GM21390 (cell line): Measurements from ENCODE around the gene TMEM121B.
A peak's percentile ranks its signal among the peaks of the same experiment; 100 is the strongest.
"Not testable (repeated sequence)": the region's sequence is repeated elsewhere in the genome, so short reads cannot be mapped to it uniquely, and the experiment has no call there.

Experiments used
- ATAC-seq: cut with Tn5 transposase; IDR thresholded peaks from one replicate; pipeline ENCODE4 v1.9.1; 2021; ENCODE audit not compliant: unreplicated experiment

Gene TMEM121B

GRCh38 chr22:17121233-17122195, at the start of gene TMEM121B:
Gene TMEM121B (minus strand): TSS chr22:17121360. CDS start chr22:17121127, 233 bp downstream.
- no peak for ATAC-seq

GRCh38 chr22:17167486-17167885, 46.3 kb upstream of the TMEM121B start:
- no peak for ATAC-seq

GRCh38 chr22:17164392-17165024, 43.3 kb upstream of the TMEM121B start:
- no peak for ATAC-seq

GRCh38 chr22:17162731-17163130, 41.6 kb upstream of the TMEM121B start:
- ATAC-seq = no peak

- no peak for ATAC-seq
These were observed 40.8 kb upstream of the TMEM121B start for GRCh38 chr22:17161991-17162390.

- peak; percentile 18 for ATAC-seq
These were observed 38.4 kb upstream of the TMEM121B start for GRCh38 chr22:17159504-17159951.

GRCh38 chr22:17158568-17159503, 37.7 kb upstream of the TMEM121B start, which contains the start of gene HDHD5:
Gene HDHD5 (minus strand): TSS chr22:17159277. CDS start chr22:17159251, 26 bp downstream.
- ATAC-seq = peak; percentile 63

GRCh38 chr22:17158176-17158567, 37.0 kb upstream of the TMEM121B start:
- no peak for ATAC-seq

GRCh38 chr22:17157714-17158113, 36.6 kb upstream of the TMEM121B start:
- ATAC-seq = no peak

GRCh38 chr22:17155941-17156340, 34.8 kb upstream of the TMEM121B start:
- ATAC-seq = no peak

GRCh38 chr22:17152971-17153370, 31.8 kb upstream of the TMEM121B start:
- no peak for ATAC-seq

- ATAC-seq = no peak
These were observed 31.2 kb upstream of the TMEM121B start for GRCh38 chr22:17152340-17152739.

- ATAC-seq = no peak
These were observed 28.1 kb upstream of the TMEM121B start for GRCh38 chr22:17149076-17149815.

GRCh38 chr22:17147458-17147857, 26.3 kb upstream of the TMEM121B start:
- not testable (repeated sequence) for ATAC-seq

GRCh38 chr22:17145021-17145680, 24.0 kb upstream of the TMEM121B start:
- no peak for ATAC-seq

- no peak for ATAC-seq
These were observed 22.7 kb upstream of the TMEM121B start for GRCh38 chr22:17143826-17144225.

- ATAC-seq = no peak
These were observed 21.9 kb upstream of the TMEM121B start for GRCh38 chr22:17143101-17143500.

GRCh38 chr22:17140826-17141766, 19.9 kb upstream of the TMEM121B start:
- ATAC-seq = no peak
